Sigmoid colon (tissue), 7 donors: ENCODE measurements around the gene PHTF2. TPM values are rescaled to one million over a fixed set of nuclear protein-coding genes. Genes with fewer than 3 reads are reported as not detected.

Experiments
- DNase-seq: peaks from one replicate; pipeline ENCODE4 v3.0.0-alpha.2; 2019
- H3K27ac ChIP-seq, 4 donors: fragments of 200-600 bp; sonication (generic); one replicate each; pipeline ENCODE4 v1.5.1; 2016 to 2019; ENCODE audit warnings: mild to moderate bottlenecking in 1 of 4
- H3K27me3 ChIP-seq, 3 donors: fragments of 200-600 bp; sonication (generic); one replicate each; pipeline ENCODE4 v1.5.1; 2019; ENCODE audit warnings: mild to moderate bottlenecking in 1 of 3
- H3K36me3 ChIP-seq, 4 donors: fragments of 200-600 bp; sonication (generic); one replicate each; pipeline ENCODE4 v1.5.1; 2016 to 2019
- H3K4me1 ChIP-seq, 4 donors: fragments of 200-600 bp; sonication (generic); one replicate each; pipeline ENCODE4 v1.5.1; 2017 to 2019
- H3K4me3 ChIP-seq, 4 donors: fragments of 200-600 bp; sonication (generic); one replicate each; pipeline ENCODE4 v1.5.1; 2017 to 2019; ENCODE audit warnings: mild to moderate bottlenecking in 2 of 4, moderate library complexity in 1 of 4
- H3K9me3 ChIP-seq, 4 donors: fragments of 200-600 bp in 3 of 4; sonication (generic) in 3 of 4; one replicate each; pipeline versions ENCODE4 v1.5.1 to v1.6.1; 2013 to 2019
- EP300 ChIP-seq, 4 donors: sonication (generic); formaldehyde crosslinking; IDR thresholded peaks; one replicate each; pipeline ENCODE4 v1.6.1; 2017; ENCODE audit warnings: antibody characterized with exemption in 4 of 4
- POLR2A ChIP-seq, 2 donors: fragments of 450-650 bp; IDR thresholded peaks; one replicate each; pipeline ENCODE4 v1.6.1; 2016; ENCODE audit warnings: antibody characterized with exemption in 2 of 2, mild to moderate bottlenecking in 2 of 2, moderate library complexity in 2 of 2
- POLR2AphosphoS5 ChIP-seq, 4 donors: sonication (generic); formaldehyde crosslinking; IDR thresholded peaks; one replicate each; pipeline ENCODE4 v1.6.1; 2017; ENCODE audit warnings: antibody characterized with exemption in 4 of 4
- WGBS, 2 donors: extraction: QIAGEN DNeasy Blood & Tissue Kit; methylation state at CpG; one replicate each; pipeline ENCODE4 v1.1.7; 2013; 5-methylcytosine and 5-hydroxymethylcytosine counted together
- intact Hi-C: fragments of 100-400 bp; cut with DNase I; formaldehyde crosslinking; loops from one replicate; pipeline ENCODE4 v1.15.1; 2023
- polyA plus RNA-seq, 3 donors: library from polyadenylated mRNA; stranded (reverse); fragments of 200-250 nt; gene quantifications; one replicate each; pipeline ENCODE4 v1.2.3, GENCODE V29; 2013
- total RNA-seq, 4 donors: library from RNA; depleted of rRNA; stranded (reverse); fragments of >200 nt; gene quantifications; one replicate each; pipeline ENCODE4 v1.1.0, GENCODE V29; 2016
- TF ChIP-seq, protein P1 (sequence below), 4 experiments: fragments of 450-650 bp in 3 of 4; fragments of 200-600 bp in 1 of 4; IDR thresholded peaks; one replicate each; pipeline ENCODE4 v1.5.1; 2016 to 2019; ENCODE audit warnings: antibody characterized with exemption in 4 of 4, mild to moderate bottlenecking in 3 of 4, moderate library complexity in 2 of 4
- donor health status: healthy with polysubstance abuse.
- donor health status: Bipolar disorder and iron deficiency.
- donor health status: healthy.

The PHTF2 gene
- total and polyA plus RNA-seq, 7 donors, result 2.3 to 19.3 (median 17.4) TPM

DNA sequence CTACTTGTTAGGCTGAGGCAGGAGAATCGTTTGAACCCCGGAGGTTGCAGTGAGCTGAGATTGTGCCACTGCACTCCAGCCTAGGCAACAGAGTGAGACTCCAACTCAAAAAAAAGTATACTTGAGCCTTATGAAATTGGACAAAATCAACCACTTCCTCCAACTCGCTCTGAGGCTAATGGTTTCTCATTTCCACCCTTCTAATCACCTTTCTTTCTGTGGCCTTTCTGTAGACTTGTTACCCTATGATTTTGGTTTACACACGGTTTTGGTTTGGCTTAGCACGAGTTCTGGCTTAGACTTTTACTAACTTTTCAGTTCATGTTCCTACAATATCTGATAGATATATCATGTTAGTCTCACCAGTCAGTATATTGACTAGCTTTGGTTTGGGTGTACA is 152.0 kb downstream of the PHTF2 start:
- H3K27ac ChIP-seq, result no peak overlapping the region
- H3K4me1 ChIP-seq, result no peaks in the 10 kb centered on the region
- no peaks in the 10 kb centered on the region for H3K27me3 ChIP-seq
- DNase-seq, result no peak
- 90 to 93% methylated on average over 5 of the region's 5 CpGs for WGBS, 2 donors
- H3K9me3 ChIP-seq, result no peaks in the 10 kb centered on the region
- peaks cover 0 to 5% (median 0%) of the 10 kb centered on the region in 4 donors for H3K36me3 ChIP-seq
- intact Hi-C loops, result no loop called here
- H3K4me3 ChIP-seq, result no peak overlapping the region
- no peak for TF ChIP-seq POLR2AphosphoS5 (IDR thresholded peaks at IDR 0.05)
- no peak for TF ChIP-seq EP300 (IDR thresholded peaks at IDR 0.05)
- no peak for TF ChIP-seq POLR2A (IDR thresholded peaks at IDR 0.05)
- TF ChIP-seq, protein P1, sequence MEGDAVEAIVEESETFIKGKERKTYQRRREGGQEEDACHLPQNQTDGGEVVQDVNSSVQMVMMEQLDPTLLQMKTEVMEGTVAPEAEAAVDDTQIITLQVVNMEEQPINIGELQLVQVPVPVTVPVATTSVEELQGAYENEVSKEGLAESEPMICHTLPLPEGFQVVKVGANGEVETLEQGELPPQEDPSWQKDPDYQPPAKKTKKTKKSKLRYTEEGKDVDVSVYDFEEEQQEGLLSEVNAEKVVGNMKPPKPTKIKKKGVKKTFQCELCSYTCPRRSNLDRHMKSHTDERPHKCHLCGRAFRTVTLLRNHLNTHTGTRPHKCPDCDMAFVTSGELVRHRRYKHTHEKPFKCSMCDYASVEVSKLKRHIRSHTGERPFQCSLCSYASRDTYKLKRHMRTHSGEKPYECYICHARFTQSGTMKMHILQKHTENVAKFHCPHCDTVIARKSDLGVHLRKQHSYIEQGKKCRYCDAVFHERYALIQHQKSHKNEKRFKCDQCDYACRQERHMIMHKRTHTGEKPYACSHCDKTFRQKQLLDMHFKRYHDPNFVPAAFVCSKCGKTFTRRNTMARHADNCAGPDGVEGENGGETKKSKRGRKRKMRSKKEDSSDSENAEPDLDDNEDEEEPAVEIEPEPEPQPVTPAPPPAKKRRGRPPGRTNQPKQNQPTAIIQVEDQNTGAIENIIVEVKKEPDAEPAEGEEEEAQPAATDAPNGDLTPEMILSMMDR (IDR thresholded peaks at IDR 0.05), result no peak

- H3K4me1 ChIP-seq, result no peaks in the 10 kb centered on the region
- intact Hi-C loops, result no loop called here
- 68 to 87% methylated on average over 3 of the region's 3 CpGs for WGBS, 2 donors
- DNase-seq, result no peak
- peaks cover 0 to 5% (median 0%) of the 10 kb centered on the region in 4 donors for H3K36me3 ChIP-seq
- no peaks in the 10 kb centered on the region for H3K9me3 ChIP-seq
- TF ChIP-seq POLR2AphosphoS5 (IDR thresholded peaks at IDR 0.05) (no peak), POLR2A (IDR thresholded peaks at IDR 0.05) (no peak), EP300 (IDR thresholded peaks at IDR 0.05) (no peak)
- TF ChIP-seq, protein P1 (IDR thresholded peaks at IDR 0.05), result no peak
- H3K27ac ChIP-seq, result no peak overlapping the region
- no peak overlapping the region for H3K4me3 ChIP-seq
- H3K27me3 ChIP-seq, result no peaks in the 10 kb centered on the region
Observed at GRCh38 chr7:77954773-77955555, 156.4 kb downstream of the PHTF2 start.

- H3K4me1 ChIP-seq, result no peaks in the 10 kb centered on the region
- no peaks in the 10 kb centered on the region for H3K9me3 ChIP-seq
- no peak overlapping the region for H3K4me3 ChIP-seq
- no peaks in the 10 kb centered on the region for H3K27me3 ChIP-seq
- TF ChIP-seq EP300 (IDR thresholded peaks at IDR 0.05), result no peak
- no peak for TF ChIP-seq POLR2AphosphoS5 (IDR thresholded peaks at IDR 0.05)
- TF ChIP-seq, protein P1 (IDR thresholded peaks at IDR 0.05), result no peak
- DNase-seq, result no peak
- 77 to 92% methylated on average over 2 of the region's 2 CpGs for WGBS, 2 donors
- no peak overlapping the region for H3K27ac ChIP-seq
- H3K36me3 ChIP-seq, result peaks cover 0 to 5% (median 0%) of the 10 kb centered on the region in 4 donors
- intact Hi-C loops, result no loop called here
Observed at GRCh38 chr7:77958436-77958835, 159.9 kb downstream of the PHTF2 start.

DNA sequence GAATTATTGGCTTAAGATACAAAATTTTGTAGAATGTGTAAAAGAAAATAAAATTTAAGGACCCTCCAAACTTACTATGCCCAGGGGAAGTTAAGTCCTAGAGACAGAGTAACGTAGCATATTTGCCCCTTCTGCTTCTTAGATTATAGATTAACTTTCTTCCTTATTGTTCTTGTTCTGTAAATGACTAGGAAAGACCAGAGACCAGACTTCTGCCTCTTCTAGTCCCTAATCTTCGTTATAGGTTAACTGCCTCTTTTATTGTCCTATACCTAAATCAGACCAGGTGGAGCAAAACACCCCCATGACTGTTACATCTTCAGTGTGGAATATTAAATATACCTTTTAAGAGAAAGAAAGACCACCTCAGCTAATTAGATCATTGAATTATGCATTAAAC is 160.5 kb downstream of the PHTF2 start:
- no peaks in the 10 kb centered on the region for H3K27me3 ChIP-seq
- H3K36me3 ChIP-seq, result peaks cover 0 to 5% (median 0%) of the 10 kb centered on the region in 4 donors
- 24 to 72% methylated on average over 2 of the region's 2 CpGs for WGBS, 2 donors
- no peak for DNase-seq
- no peak for TF ChIP-seq EP300 (IDR thresholded peaks at IDR 0.05)
- no peak for TF ChIP-seq POLR2AphosphoS5 (IDR thresholded peaks at IDR 0.05)
- TF ChIP-seq POLR2A (IDR thresholded peaks at IDR 0.05), result no peak
- TF ChIP-seq, protein P1 (IDR thresholded peaks at IDR 0.05), result no peak
- H3K27ac ChIP-seq, result no peak overlapping the region
- no peaks in the 10 kb centered on the region for H3K4me1 ChIP-seq
- H3K9me3 ChIP-seq, result no peaks in the 10 kb centered on the region
- no peak overlapping the region for H3K4me3 ChIP-seq
- intact Hi-C loops, result no loop called here
